ENCODE results near the gene ARHGAP45. TPM values are rescaled to one million over a fixed set of nuclear protein-coding genes. Genes with fewer than 3 reads are reported as not detected.

Gene ARHGAP45
- total and polyA plus RNA-seq, 2 experiments from 2014 or later: 24.7 to 71.8 TPM

DNA sequence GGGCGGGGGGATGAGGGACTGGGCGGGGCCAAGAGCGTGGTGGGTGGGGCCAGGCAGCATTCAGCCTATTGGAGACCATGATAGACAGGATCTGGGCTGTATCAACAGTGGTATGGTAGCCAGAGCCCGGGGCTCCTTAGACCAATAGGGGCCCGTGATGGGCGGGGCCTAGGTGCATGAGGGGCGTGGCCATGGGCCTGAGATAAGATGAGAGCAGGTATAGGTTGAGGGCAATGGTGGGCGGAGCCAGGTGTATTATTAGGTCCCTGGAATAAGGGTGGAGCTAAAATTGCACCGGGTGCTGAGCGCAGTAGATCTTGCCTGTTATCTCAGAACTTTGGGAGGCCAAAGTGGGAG, 21.7 kb upstream of the ARHGAP45 start:
- no peaks in the 10 kb centered on the region for H3K36me3 ChIP-seq (ENCODE audit: insufficient read depth)
- Mint-ChIP-seq H3K4me1 (peaks cover 3% of the 10 kb centered on the region; the same call in 1 of the 3 replicates), H3K27ac (no peak overlapping the region), H3K36me3 (ENCODE audit: low read depth) (peaks cover 9% of the 10 kb centered on the region; the same call in 2 of the 3 replicates), H3K9me3 (peaks cover 8% of the 10 kb centered on the region; the same call in 2 of the 3 replicates), H3K4me3 (no peak overlapping the region; the same call in 2 of the 3 replicates), H3K27me3 (ENCODE audit: insufficient read depth, low read depth, poor library complexity) (peaks cover 23% of the 10 kb centered on the region)
- ATAC-seq (peak; percentile 55), DNase-seq (ENCODE audit: low spot score) (peak; percentile 98)
- no peaks in the 10 kb centered on the region for H3K27me3 ChIP-seq (ENCODE audit: insufficient read depth)
- no peak overlapping the region for H3K4me2 ChIP-seq
- no peak overlapping the region for H3K27ac ChIP-seq (ENCODE audit: low read depth)
- H3F3A ChIP-seq (replicated peaks; ENCODE audit: low read depth): 0 out of 2 replicates have a peak, but pooled peaks cover 6% of the 10 kb centered on the region
- no peak overlapping the region for H3K4me3 ChIP-seq
- peaks cover 6% of the 10 kb centered on the region for H3K4me1 ChIP-seq (ENCODE audit: insufficient read depth)
- no peaks in the 10 kb centered on the region for H4K20me1 ChIP-seq (replicated peaks; ENCODE audit: insufficient read depth)
- H3K9me2 ChIP-seq (ENCODE audit: insufficient read depth): no peaks in the 10 kb centered on the region
- TF ChIP-seq ZNF114 (CRISPR knock-in tag; IDR thresholded peaks at IDR 0.05) (no peak), NANOG (IDR thresholded peaks at IDR 0.05; ENCODE audit: borderline replicate concordance) (no peak), EZH2phosphoT487 (IDR thresholded peaks at IDR 0.05; ENCODE audit: unreplicated experiment) (no peak), JUNB (IDR thresholded peaks at IDR 0.05; ENCODE audit: unreplicated experiment) (no peak), CREB1 (CRISPR knock-in tag; IDR thresholded peaks at IDR 0.05; ENCODE audit: low read depth) (no peak), EZH2 (IDR thresholded peaks at IDR 0.05; ENCODE audit: low read depth, unreplicated experiment) (no peak)
- TF ChIP-seq, protein P1, sequence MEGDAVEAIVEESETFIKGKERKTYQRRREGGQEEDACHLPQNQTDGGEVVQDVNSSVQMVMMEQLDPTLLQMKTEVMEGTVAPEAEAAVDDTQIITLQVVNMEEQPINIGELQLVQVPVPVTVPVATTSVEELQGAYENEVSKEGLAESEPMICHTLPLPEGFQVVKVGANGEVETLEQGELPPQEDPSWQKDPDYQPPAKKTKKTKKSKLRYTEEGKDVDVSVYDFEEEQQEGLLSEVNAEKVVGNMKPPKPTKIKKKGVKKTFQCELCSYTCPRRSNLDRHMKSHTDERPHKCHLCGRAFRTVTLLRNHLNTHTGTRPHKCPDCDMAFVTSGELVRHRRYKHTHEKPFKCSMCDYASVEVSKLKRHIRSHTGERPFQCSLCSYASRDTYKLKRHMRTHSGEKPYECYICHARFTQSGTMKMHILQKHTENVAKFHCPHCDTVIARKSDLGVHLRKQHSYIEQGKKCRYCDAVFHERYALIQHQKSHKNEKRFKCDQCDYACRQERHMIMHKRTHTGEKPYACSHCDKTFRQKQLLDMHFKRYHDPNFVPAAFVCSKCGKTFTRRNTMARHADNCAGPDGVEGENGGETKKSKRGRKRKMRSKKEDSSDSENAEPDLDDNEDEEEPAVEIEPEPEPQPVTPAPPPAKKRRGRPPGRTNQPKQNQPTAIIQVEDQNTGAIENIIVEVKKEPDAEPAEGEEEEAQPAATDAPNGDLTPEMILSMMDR (conservative IDR thresholded peaks at IDR 0.05; ENCODE audit: low read depth in 2 of 2): no peak
- TF ChIP-seq, protein P2, sequence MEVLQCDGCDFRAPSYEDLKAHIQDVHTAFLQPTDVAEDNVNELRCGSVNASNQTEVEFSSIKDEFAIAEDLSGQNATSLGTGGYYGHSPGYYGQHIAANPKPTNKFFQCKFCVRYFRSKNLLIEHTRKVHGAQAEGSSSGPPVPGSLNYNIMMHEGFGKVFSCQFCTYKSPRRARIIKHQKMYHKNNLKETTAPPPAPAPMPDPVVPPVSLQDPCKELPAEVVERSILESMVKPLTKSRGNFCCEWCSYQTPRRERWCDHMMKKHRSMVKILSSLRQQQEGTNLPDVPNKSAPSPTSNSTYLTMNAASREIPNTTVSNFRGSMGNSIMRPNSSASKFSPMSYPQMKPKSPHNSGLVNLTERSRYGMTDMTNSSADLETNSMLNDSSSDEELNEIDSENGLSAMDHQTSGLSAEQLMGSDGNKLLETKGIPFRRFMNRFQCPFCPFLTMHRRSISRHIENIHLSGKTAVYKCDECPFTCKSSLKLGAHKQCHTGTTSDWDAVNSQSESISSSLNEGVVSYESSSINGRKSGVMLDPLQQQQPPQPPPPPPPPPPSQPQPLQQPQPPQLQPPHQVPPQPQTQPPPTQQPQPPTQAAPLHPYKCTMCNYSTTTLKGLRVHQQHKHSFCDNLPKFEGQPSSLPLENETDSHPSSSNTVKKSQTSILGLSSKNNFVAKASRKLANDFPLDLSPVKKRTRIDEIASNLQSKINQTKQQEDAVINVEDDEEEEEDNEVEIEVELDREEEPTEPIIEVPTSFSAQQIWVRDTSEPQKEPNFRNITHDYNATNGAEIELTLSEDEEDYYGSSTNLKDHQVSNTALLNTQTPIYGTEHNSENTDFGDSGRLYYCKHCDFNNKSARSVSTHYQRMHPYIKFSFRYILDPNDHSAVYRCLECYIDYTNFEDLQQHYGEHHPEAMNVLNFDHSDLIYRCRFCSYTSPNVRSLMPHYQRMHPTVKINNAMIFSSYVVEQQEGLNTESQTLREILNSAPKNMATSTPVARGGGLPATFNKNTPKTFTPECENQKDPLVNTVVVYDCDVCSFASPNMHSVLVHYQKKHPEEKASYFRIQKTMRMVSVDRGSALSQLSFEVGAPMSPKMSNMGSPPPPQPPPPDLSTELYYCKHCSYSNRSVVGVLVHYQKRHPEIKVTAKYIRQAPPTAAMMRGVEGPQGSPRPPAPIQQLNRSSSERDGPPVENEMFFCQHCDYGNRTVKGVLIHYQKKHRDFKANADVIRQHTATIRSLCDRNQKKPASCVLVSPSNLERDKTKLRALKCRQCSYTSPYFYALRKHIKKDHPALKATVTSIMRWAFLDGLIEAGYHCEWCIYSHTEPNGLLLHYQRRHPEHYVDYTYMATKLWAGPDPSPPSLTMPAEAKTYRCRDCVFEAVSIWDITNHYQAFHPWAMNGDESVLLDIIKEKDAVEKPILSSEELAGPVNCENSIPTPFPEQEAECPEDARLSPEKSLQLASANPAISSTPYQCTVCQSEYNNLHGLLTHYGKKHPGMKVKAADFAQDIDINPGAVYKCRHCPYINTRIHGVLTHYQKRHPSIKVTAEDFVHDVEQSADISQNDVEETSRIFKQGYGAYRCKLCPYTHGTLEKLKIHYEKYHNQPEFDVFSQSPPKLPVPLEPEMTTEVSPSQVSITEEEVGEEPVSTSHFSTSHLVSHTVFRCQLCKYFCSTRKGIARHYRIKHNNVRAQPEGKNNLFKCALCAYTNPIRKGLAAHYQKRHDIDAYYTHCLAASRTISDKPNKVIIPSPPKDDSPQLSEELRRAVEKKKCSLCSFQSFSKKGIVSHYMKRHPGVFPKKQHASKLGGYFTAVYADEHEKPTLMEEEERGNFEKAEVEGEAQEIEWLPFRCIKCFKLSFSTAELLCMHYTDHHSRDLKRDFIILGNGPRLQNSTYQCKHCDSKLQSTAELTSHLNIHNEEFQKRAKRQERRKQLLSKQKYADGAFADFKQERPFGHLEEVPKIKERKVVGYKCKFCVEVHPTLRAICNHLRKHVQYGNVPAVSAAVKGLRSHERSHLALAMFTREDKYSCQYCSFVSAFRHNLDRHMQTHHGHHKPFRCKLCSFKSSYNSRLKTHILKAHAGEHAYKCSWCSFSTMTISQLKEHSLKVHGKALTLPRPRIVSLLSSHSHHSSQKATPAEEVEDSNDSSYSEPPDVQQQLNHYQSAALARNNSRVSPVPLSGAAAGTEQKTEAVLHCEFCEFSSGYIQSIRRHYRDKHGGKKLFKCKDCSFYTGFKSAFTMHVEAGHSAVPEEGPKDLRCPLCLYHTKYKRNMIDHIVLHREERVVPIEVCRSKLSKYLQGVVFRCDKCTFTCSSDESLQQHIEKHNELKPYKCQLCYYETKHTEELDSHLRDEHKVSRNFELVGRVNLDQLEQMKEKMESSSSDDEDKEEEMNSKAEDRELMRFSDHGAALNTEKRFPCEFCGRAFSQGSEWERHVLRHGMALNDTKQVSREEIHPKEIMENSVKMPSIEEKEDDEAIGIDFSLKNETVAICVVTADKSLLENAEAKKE (CRISPR knock-in tag; IDR thresholded peaks at IDR 0.05): no peak
- no peaks in the 10 kb centered on the region for H3K79me2 ChIP-seq (replicated peaks; ENCODE audit: insufficient read depth)
- H2AFZ ChIP-seq: no peak overlapping the region
